Pancreas (tissue), 10 donors: ENCODE results near the gene TNFSF9. TPM values are rescaled to one million over a fixed set of nuclear protein-coding genes. Genes with fewer than 3 reads are reported as not detected.

ENCODE experiments used
- ATAC-seq, 4 donors: fragments of 200-7000 bp; cut with Tn5 transposase; one replicate each; pipeline versions ENCODE4 v1.8.0 to v1.9.1; 2020; ENCODE audit warnings: mild to moderate bottlenecking in 4 of 4, moderate library complexity in 4 of 4
- DNase-seq, 6 donors: peaks; one replicate each; pipeline ENCODE4 v3.0.0-alpha.2; 2020
- FAIRE-seq: peaks from 2 replicates; lab custom pipeline; 2012; peaks lifted over from hg19 to GRCh38; lab: Jason Lieb, UNC
- H3K27ac ChIP-seq, 4 donors: fragments of 200-600 bp; sonication (generic); 1 replicate in 3 of 4; 2 replicates in 1 of 4; pipeline versions ENCODE4 v1.5.0 to v1.8.0; 2020
- H3K27me3 ChIP-seq, 4 donors: fragments of 200-600 bp; one replicate each; pipeline ENCODE4 v1.8.0; 2021
- H3K36me3 ChIP-seq, 3 donors: fragments of 200-600 bp; sonication (generic) in 1 of 3; one replicate each; pipeline versions ENCODE4 v1.5.0 to v1.8.0; 2020 to 2021
- H3K4me1 ChIP-seq, 3 donors: fragments of 200-600 bp; one replicate each; pipeline ENCODE4 v1.8.0; 2021
- H3K4me3 ChIP-seq, 4 donors: fragments of 200-600 bp; sonication (generic) in 2 of 4; one replicate each; pipeline versions ENCODE4 v1.5.0 to v1.8.0; 2020 to 2021
- H3K9me3 ChIP-seq, 4 donors: fragments of 200-600 bp; one replicate each; pipeline ENCODE4 v1.8.0; 2021
- WGBS, 2 donors: extraction: QIAGEN DNeasy Blood & Tissue Kit; methylation state at CpG; one replicate each; pipeline ENCODE4 v1.1.7; 2013; 5-methylcytosine and 5-hydroxymethylcytosine counted together
- intact Hi-C, 3 donors: fragments of 100-400 bp; cut with DNase I; formaldehyde crosslinking; loops; one replicate each; pipeline versions ENCODE4 v1.11.1 to v1.14.2; 2022
- polyA plus RNA-seq, 2 donors: library from polyadenylated mRNA; stranded (reverse); fragments of 200-250 nt; gene quantifications; one replicate each; pipeline ENCODE4 v1.2.3, GENCODE V29; 2013
- total RNA-seq, 6 donors: library from RNA; stranded (reverse); fragmentation: NEBNext Ultra II Directional in 4 of 6; extraction: Animal tissue kit (Norgen Biotek cat#: 25700) in 4 of 6; gene quantifications; one replicate each; pipeline versions ENCODE4 v1.2.1 to v1.2.4, GENCODE V29; 2021 to 2023
- TF ChIP-seq, protein P1 (sequence below), 4 donors: fragments of 200-600 bp; sonication (generic) in 3 of 4; IDR thresholded peaks; one replicate each; pipeline versions ENCODE4 v1.5.0 to v1.8.0; 2021; ENCODE audit warnings: antibody characterized with exemption in 4 of 4
- donor health status: healthy with polysubstance abuse.
- donor health status: DM: no; HTN: no; CAD: no; lungs with moderate emphysema.
- donor health status: DM: no; HTN: no; CAD: no.
- donor health status: control.
- donor health status: control.
- donor health status: Bipolar disorder and iron deficiency.
- donor health status: DM: yes; HTN: yes; CAD: no.
- donor health status: DM: no; HTN: no; CAD: no.
- donor health status: DM: no; HTN: no; CAD: no.
- donor health status: DM: yes; HTN: yes; CAD: no.

The TNFSF9 gene
- total and polyA plus RNA-seq, 8 donors: 0.12 to 1.1 (median 0.20) TPM; not detected in 4

DNA sequence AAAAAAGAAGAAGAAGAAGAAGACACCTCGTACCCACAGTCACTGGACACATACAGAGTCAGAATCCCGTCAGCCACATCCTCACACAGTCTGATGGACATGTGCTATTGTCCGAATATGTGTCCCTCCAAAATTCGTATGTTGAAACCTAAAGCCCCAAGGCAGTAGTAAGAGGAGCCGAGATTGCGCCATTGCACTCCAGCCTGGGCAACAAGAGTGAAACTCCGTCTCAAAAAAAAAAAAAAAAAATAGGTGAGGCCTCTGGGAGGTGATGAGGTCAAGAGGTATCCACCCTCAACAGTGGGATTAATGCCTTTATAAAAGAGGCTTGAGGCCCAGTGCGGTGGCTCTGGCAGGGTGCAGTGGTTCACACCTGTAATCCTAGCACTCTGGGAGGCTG is 46.6 kb upstream of the TNFSF9 start:
- TF ChIP-seq, protein P1, sequence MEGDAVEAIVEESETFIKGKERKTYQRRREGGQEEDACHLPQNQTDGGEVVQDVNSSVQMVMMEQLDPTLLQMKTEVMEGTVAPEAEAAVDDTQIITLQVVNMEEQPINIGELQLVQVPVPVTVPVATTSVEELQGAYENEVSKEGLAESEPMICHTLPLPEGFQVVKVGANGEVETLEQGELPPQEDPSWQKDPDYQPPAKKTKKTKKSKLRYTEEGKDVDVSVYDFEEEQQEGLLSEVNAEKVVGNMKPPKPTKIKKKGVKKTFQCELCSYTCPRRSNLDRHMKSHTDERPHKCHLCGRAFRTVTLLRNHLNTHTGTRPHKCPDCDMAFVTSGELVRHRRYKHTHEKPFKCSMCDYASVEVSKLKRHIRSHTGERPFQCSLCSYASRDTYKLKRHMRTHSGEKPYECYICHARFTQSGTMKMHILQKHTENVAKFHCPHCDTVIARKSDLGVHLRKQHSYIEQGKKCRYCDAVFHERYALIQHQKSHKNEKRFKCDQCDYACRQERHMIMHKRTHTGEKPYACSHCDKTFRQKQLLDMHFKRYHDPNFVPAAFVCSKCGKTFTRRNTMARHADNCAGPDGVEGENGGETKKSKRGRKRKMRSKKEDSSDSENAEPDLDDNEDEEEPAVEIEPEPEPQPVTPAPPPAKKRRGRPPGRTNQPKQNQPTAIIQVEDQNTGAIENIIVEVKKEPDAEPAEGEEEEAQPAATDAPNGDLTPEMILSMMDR (IDR thresholded peaks at IDR 0.05): no peak
- no peak overlapping the region for H3K27ac ChIP-seq
- no peaks in the 10 kb centered on the region for H3K9me3 ChIP-seq
- FAIRE-seq (no peak), DNase-seq (no peak), ATAC-seq (no peak)
- H3K4me3 ChIP-seq: no peak overlapping the region
- WGBS, 2 donors: 81 to 85% methylated on average over 8 of the region's 8 CpGs
- intact Hi-C loops: no loop called here
- H3K4me1 ChIP-seq: no peaks in the 10 kb centered on the region
- no peaks in the 10 kb centered on the region for H3K36me3 ChIP-seq
- no peaks in the 10 kb centered on the region for H3K27me3 ChIP-seq

- FAIRE-seq: no peak
- no peak for DNase-seq
- no peaks in the 10 kb centered on the region for H3K9me3 ChIP-seq
- no peak overlapping the region for H3K27ac ChIP-seq
- no peak for ATAC-seq
- 89 to 90% methylated on average over 7 of the region's 7 CpGs for WGBS, 2 donors
- H3K4me3 ChIP-seq: no peak overlapping the region
- intact Hi-C loops: no loop called here
- TF ChIP-seq, protein P1 (IDR thresholded peaks at IDR 0.05): no peak
- no peaks in the 10 kb centered on the region for H3K27me3 ChIP-seq
- no peaks in the 10 kb centered on the region for H3K4me1 ChIP-seq
- H3K36me3 ChIP-seq: no peaks in the 10 kb centered on the region
These were observed 46.0 kb upstream of the TNFSF9 start for GRCh38 chr19:6484831-6485230.

- WGBS, 2 donors: 35% methylated on average over 15 of the region's 15 CpGs
- intact Hi-C loops: no loop called here
- DNase-seq (no peak), FAIRE-seq (no peak), ATAC-seq (no peak)
- TF ChIP-seq, protein P1 (IDR thresholded peaks at IDR 0.05): no peak
- Histone ChIP-seq H3K36me3 (no peaks in the 10 kb centered on the region), H3K27ac (no peak overlapping the region), H3K4me3 (no peak overlapping the region), H3K27me3 (no peaks in the 10 kb centered on the region), H3K4me1 (no peaks in the 10 kb centered on the region), H3K9me3 (no peaks in the 10 kb centered on the region)
These were observed 41.4 kb upstream of the TNFSF9 start for GRCh38 chr19:6489278-6490061.

- no peak overlapping the region for H3K27ac ChIP-seq
- intact Hi-C loops: no loop called here
- no peaks in the 10 kb centered on the region for H3K9me3 ChIP-seq
- WGBS, 2 donors: 34 to 44% methylated on average over 2 of the region's 2 CpGs
- no peaks in the 10 kb centered on the region for H3K36me3 ChIP-seq
- TF ChIP-seq, protein P1 (IDR thresholded peaks at IDR 0.05): no peak
- ATAC-seq (no peak), DNase-seq (no peak), FAIRE-seq (no peak)
- no peaks in the 10 kb centered on the region for H3K4me1 ChIP-seq
- H3K27me3 ChIP-seq: no peaks in the 10 kb centered on the region
- H3K4me3 ChIP-seq: no peak overlapping the region
These were observed 40.7 kb upstream of the TNFSF9 start for GRCh38 chr19:6490134-6490533.
